K562 (cell line): ENCODE measurements around the gene DNAJC8. TPM values are rescaled to one million over a fixed set of nuclear protein-coding genes. Genes with fewer than 3 reads are reported as not detected.

Experiments
- BACH1 ChIP-seq: fragments of 200-800 bp; sonication (Bioruptor generic); IDR thresholded peaks from 2 replicates; pipeline ENCODE4 v1.6.1; 2016; ENCODE audit warnings: missing genetic modification characterization, missing compliant biosample characterization
- FOXA1 ChIP-seq: fragments of 450-650 bp; IDR thresholded peaks from 2 replicates; pipeline ENCODE4 v1.6.1; 2016; ENCODE audit warnings: mild to moderate bottlenecking, borderline replicate concordance
- FOXP1 ChIP-seq: sonication (generic); formaldehyde crosslinking; IDR thresholded peaks from 2 replicates; pipeline ENCODE4 v1.8.0; 2022; ENCODE audit warnings: mild to moderate bottlenecking, missing genetic modification reagents
- ILK ChIP-seq: fragments of 450-650 bp; IDR thresholded peaks from 2 replicates; pipeline ENCODE4 v1.6.1; 2016; ENCODE audit warnings: missing genetic modification characterization, low read depth, mild to moderate bottlenecking, missing compliant biosample characterization, moderate library complexity, borderline replicate concordance
- MEF2D ChIP-seq: conservative IDR thresholded peaks from 2 replicates; pipeline ENCODE4 v1.6.1; 2016; ENCODE audit warnings: low read depth, missing genetic modification characterization, missing compliant biosample characterization
- NFE2 ChIP-seq: IDR thresholded peaks from 2 replicates; pipeline ENCODE4 v1.6.1; 2014; ENCODE audit warnings: antibody characterized with exemption, low read depth
- PTTG1 ChIP-seq: fragments of 450-650 bp; IDR thresholded peaks from 2 replicates; pipeline ENCODE4 v1.6.1; 2016; ENCODE audit warnings: low read depth, mild to moderate bottlenecking, missing genetic modification characterization, missing compliant biosample characterization
- STAT5B ChIP-seq: fragments of 250-450 bp; sonication (Bioruptor Pico); IDR thresholded peaks from 2 replicates; pipeline ENCODE4 v1.8.0; 2021; ENCODE audit warnings: mild to moderate bottlenecking, inconsistent platforms
- ZKSCAN8 ChIP-seq: fragments of 200-800 bp; sonication (Bioruptor generic); IDR thresholded peaks from 2 replicates; pipeline ENCODE4 v1.6.1; 2016; ENCODE audit warnings: missing genetic modification characterization, missing compliant biosample characterization
- ZNF217 ChIP-seq: sonication (generic); formaldehyde crosslinking; IDR thresholded peaks from 2 replicates; pipeline ENCODE4 v1.8.0; 2022; ENCODE audit warnings: mild to moderate bottlenecking, missing genetic modification reagents
- polyA plus RNA-seq, 8 experiments: library from polyadenylated mRNA; depleted of rRNA in 4 of 8; stranded (reverse) in 5 of 8; unstranded in 3 of 8; fragments of >200 nt; fragmentation: Nextera tagmentation in 2 of 8; fragmentation: Illumina TruSeq in 1 of 8; extraction: Ambion mirVana in 2 of 8; extraction: Trizol in 1 of 8; gene quantifications; 2 replicates each; pipeline versions ENCODE4 v1.2.1 to v1.2.3, GENCODE V29; 2011 to 2014; ENCODE audit warnings: inconsistent platforms in 1 of 8, missing spikeins in 1 of 8
- total RNA-seq, 7 experiments: library from RNA; depleted of rRNA in 6 of 7; stranded (reverse); fragments of >200 nt in 6 of 7; fragmentation: Illumina TruSeq in 2 of 7; extraction: Trizol in 2 of 7; gene quantifications; 2 replicates each; pipeline versions ENCODE4 v1.2.1 to v1.2.3, GENCODE V29; 2011 to 2021; ENCODE audit warnings: low replicate concordance in 1 of 7
- TF ChIP-seq, protein P1 (sequence below): fragments of 450-650 bp; IDR thresholded peaks from 2 replicates; pipeline ENCODE4 v1.6.1; 2016; ENCODE audit warnings: low read depth
- TF ChIP-seq, protein P2 (sequence below): fragments of 250-450 bp; sonication (Bioruptor Pico); IDR thresholded peaks from 2 replicates; pipeline ENCODE4 v1.8.0; 2021; ENCODE audit warnings: mild to moderate bottlenecking, moderate library complexity
- TF ChIP-seq, protein P3 (sequence below), 2 experiments: fragments of 450-650 bp; conservative IDR thresholded peaks; 2 replicates each; pipeline ENCODE4 v1.6.1; 2017; ENCODE audit warnings: mild to moderate bottlenecking in 2 of 2, moderate library complexity in 2 of 2
- TF ChIP-seq, protein P4 (sequence below): fragments of 450-650 bp; conservative IDR thresholded peaks from 2 replicates; pipeline ENCODE4 v1.6.1; 2016; ENCODE audit warnings: missing genetic modification characterization, low read depth, mild to moderate bottlenecking, control low read depth, missing compliant biosample characterization

The DNAJC8 gene
- total and polyA plus RNA-seq, 9 of the 15 experiments (the other 6 are each of a cell fraction or from before 2014, with no cell fraction given): 143 to 508 (median 209) TPM

DNA sequence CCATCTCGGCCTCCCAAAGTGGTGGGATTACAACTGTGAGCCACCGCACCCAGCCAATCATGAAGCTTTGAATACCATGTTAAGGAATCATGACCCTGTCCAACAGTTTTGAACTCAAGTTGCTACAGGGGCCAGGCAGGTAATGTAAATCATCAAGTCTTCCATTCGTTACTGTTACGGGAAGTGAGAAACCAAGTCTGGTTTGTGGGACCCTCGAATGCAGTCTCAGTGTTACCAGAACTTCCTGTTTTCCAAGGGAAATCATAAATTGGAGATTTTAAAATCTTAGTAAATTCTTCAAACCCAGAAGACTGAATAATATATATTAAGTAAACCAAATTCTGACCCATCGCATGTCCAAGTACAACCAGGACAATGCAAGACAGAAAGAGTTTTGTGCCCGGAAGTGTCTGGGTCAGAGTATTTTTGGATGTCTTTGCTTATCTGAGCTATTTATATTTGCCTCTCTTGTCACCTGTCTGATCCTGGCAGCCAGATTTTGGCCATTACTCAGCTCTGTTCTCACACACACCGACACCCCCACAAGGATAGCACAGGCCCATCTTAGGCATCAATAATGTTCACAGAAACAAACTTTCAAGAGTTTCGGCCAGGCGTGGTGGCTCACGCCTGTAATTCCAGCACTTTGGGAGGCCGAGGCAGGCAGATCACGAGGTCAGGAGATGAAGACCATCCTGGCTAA, 11.9 kb upstream of the DNAJC8 start (continued):
- TF ChIP-seq, protein P1, sequence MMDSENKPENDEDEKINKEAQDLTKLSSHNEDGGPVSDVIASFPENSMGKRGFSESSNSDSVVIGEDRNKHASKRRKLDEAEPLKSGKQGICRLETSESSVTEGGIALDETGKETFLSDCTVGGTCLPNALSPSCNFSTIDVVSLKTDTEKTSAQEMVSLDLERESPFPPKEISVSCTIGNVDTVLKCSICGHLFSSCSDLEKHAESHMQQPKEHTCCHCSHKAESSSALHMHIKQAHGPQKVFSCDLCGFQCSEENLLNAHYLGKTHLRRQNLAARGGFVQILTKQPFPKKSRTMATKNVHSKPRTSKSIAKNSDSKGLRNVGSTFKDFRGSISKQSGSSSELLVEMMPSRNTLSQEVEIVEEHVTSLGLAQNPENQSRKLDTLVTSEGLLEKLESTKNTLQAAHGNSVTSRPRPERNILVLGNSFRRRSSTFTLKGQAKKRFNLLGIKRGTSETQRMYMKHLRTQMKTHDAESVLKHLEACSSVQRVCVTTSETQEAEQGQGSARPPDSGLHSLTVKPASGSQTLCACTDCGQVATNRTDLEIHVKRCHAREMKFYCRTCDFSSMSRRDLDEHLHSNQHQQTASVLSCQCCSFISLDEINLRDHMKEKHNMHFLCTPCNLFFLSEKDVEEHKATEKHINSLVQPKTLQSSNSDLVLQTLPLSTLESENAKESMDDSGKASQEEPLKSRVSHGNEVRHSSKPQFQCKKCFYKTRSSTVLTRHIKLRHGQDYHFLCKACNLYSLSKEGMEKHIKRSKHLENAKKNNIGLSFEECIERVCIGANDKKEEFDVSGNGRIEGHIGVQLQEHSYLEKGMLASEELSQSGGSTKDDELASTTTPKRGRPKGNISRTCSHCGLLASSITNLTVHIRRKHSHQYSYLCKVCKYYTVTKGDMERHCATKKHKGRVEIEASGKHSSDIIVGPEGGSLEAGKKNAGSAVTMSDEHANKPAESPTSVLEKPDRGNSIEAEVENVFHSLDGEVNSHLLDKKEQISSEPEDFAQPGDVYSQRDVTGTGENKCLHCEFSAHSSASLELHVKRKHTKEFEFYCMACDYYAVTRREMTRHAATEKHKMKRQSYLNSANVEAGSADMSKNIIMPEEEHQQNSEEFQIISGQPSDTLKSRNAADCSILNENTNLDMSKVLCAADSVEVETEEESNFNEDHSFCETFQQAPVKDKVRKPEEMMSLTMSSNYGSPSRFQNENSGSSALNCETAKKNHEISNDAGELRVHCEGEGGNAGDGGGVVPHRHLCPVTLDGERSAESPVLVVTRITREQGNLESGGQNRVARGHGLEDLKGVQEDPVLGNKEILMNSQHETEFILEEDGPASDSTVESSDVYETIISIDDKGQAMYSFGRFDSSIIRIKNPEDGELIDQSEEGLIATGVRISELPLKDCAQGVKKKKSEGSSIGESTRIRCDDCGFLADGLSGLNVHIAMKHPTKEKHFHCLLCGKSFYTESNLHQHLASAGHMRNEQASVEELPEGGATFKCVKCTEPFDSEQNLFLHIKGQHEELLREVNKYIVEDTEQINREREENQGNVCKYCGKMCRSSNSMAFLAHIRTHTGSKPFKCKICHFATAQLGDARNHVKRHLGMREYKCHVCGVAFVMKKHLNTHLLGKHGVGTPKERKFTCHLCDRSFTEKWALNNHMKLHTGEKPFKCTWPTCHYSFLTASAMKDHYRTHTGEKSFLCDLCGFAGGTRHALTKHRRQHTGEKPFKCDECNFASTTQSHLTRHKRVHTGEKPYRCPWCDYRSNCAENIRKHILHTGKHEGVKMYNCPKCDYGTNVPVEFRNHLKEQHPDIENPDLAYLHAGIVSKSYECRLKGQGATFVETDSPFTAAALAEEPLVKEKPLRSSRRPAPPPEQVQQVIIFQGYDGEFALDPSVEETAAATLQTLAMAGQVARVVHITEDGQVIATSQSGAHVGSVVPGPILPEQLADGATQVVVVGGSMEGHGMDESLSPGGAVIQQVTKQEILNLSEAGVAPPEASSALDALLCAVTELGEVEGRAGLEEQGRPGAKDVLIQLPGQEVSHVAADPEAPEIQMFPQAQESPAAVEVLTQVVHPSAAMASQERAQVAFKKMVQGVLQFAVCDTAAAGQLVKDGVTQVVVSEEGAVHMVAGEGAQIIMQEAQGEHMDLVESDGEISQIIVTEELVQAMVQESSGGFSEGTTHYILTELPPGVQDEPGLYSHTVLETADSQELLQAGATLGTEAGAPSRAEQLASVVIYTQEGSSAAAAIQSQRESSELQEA: no peak
- TF ChIP-seq, protein P2, sequence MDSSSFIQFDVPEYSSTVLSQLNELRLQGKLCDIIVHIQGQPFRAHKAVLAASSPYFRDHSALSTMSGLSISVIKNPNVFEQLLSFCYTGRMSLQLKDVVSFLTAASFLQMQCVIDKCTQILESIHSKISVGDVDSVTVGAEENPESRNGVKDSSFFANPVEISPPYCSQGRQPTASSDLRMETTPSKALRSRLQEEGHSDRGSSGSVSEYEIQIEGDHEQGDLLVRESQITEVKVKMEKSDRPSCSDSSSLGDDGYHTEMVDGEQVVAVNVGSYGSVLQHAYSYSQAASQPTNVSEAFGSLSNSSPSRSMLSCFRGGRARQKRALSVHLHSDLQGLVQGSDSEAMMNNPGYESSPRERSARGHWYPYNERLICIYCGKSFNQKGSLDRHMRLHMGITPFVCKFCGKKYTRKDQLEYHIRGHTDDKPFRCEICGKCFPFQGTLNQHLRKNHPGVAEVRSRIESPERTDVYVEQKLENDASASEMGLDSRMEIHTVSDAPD: no peak
- no peak for TF ChIP-seq FOXA1
- TF ChIP-seq MEF2D (tag): 0 out of 2 replicates have a peak, but pooled peaks have one; percentile 62
- no peak for TF ChIP-seq ZKSCAN8
- no peak for TF ChIP-seq BACH1 (tag)
- TF ChIP-seq, protein P3, sequence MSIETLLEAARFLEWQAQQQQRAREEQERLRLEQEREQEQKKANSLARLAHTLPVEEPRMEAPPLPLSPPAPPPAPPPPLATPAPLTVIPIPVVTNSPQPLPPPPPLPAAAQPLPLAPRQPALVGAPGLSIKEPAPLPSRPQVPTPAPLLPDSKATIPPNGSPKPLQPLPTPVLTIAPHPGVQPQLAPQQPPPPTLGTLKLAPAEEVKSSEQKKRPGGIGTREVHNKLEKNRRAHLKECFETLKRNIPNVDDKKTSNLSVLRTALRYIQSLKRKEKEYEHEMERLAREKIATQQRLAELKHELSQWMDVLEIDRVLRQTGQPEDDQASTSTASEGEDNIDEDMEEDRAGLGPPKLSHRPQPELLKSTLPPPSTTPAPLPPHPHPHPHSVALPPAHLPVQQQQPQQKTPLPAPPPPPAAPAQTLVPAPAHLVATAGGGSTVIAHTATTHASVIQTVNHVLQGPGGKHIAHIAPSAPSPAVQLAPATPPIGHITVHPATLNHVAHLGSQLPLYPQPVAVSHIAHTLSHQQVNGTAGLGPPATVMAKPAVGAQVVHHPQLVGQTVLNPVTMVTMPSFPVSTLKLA (conservative IDR thresholded peaks at IDR 0.05): no peak
- TF ChIP-seq ZNF217: no peak
- TF ChIP-seq, protein P4, sequence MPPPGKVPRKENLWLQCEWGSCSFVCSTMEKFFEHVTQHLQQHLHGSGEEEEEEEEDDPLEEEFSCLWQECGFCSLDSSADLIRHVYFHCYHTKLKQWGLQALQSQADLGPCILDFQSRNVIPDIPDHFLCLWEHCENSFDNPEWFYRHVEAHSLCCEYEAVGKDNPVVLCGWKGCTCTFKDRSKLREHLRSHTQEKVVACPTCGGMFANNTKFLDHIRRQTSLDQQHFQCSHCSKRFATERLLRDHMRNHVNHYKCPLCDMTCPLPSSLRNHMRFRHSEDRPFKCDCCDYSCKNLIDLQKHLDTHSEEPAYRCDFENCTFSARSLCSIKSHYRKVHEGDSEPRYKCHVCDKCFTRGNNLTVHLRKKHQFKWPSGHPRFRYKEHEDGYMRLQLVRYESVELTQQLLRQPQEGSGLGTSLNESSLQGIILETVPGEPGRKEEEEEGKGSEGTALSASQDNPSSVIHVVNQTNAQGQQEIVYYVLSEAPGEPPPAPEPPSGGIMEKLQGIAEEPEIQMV: no peak
- no peak for TF ChIP-seq STAT5B (CRISPR knock-in tag)
- no peak for TF ChIP-seq FOXP1 (CRISPR knock-in tag)
- TF ChIP-seq ILK (tag): no peak
- no peak for TF ChIP-seq PTTG1 (tag)
- no peak for TF ChIP-seq NFE2
